ENCODE results near the gene GPA33. TPM values are rescaled to one million over a fixed set of nuclear protein-coding genes. Genes with fewer than 3 reads are reported as not detected.

Gene GPA33
- total RNA-seq, 4 donors from 2014 or later, result 1.7 TPM; not detected in 3

DNA sequence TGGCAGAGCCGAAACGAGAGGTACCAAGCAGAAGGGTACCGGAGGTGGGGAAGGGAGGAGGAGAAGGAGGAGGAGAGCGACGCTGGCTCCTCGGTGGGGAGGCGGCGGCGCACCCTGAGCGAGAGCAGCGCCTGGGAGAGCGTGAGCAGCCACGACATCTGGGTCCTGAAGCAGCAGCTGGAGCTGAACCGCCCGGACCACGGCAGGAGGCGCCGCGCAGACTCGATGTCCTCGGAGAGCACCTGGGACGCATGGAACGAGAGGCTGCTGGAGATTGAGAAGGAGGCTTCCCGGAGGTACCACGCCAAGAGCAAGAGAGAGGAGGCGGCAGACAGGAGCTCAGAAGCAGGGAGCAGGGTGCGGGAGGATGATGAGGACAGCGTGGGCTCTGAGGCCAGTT, 36.1 kb upstream of the GPA33 start:
- H3K9me3 ChIP-seq, result no peaks in the 10 kb centered on the region
- H3K27me3 ChIP-seq, result peaks cover 41% of the 10 kb centered on the region
- H3K36me3 ChIP-seq, result no peaks in the 10 kb centered on the region
- ATAC-seq, result no peak
- peaks cover 0 to 6% (median 3%) of the 10 kb centered on the region in 3 donors for H3K4me1 ChIP-seq
- TF ChIP-seq CTCF (IDR thresholded peaks at IDR 0.05), result no peak
- no peak for TF ChIP-seq POLR2A (IDR thresholded peaks at IDR 0.05)
- TF ChIP-seq EP300 (IDR thresholded peaks at IDR 0.05), result no peak
- TF ChIP-seq POLR2AphosphoS5 (IDR thresholded peaks at IDR 0.05), result no peak
- H3K4me3 ChIP-seq, result no peak overlapping the region
- WGBS, 2 donors (ENCODE audit: low coverage in 1 of 2), result 85 to 96% methylated on average over 13 to 22 of the region's 28 CpGs
- no peak overlapping the region for H3K27ac ChIP-seq

GRCh38 chr1:167122568-167122967, 32.4 kb upstream of the GPA33 start:
- H3K4me1 ChIP-seq, result peaks cover 0 to 11% (median 7%) of the 10 kb centered on the region in 3 donors
- 93 to 96% methylated on average over 4 of the region's 4 CpGs for WGBS, 2 donors (ENCODE audit: low coverage in 1 of 2)
- TF ChIP-seq EP300 (IDR thresholded peaks at IDR 0.05) (no peak), POLR2A (IDR thresholded peaks at IDR 0.05) (no peak), POLR2AphosphoS5 (IDR thresholded peaks at IDR 0.05) (no peak), CTCF (IDR thresholded peaks at IDR 0.05) (no peak)
- no peaks in the 10 kb centered on the region for H3K9me3 ChIP-seq
- no peaks in the 10 kb centered on the region for H3K36me3 ChIP-seq
- H3K4me3 ChIP-seq, result no peak overlapping the region
- no peak overlapping the region for H3K27ac ChIP-seq
- peaks cover 45% of the 10 kb centered on the region for H3K27me3 ChIP-seq
- ATAC-seq, result no peak

DNA sequence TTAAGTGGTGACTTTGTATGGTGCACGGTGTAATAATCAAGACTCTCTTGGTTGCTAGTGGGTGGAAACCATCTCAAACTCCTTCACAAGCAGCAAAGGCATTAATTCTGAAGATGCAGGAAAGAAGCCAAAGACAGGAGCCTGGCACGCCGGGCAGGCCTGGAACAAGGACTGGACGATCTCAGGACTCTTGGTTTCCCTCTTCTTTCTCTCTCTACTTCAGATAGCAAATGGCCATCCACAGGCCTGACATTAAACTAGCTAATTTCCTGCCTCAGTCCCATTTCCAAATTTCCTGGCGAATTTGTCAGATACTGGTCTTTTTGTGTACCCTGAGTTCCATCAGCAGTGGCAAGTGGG, 31.9 kb upstream of the GPA33 start:
- TF ChIP-seq CTCF (IDR thresholded peaks at IDR 0.05) (no peak), POLR2AphosphoS5 (IDR thresholded peaks at IDR 0.05) (no peak), POLR2A (IDR thresholded peaks at IDR 0.05) (no peak), EP300 (IDR thresholded peaks at IDR 0.05) (no peak)
- peaks cover 45% of the 10 kb centered on the region for H3K27me3 ChIP-seq
- ATAC-seq, result no peak
- H3K36me3 ChIP-seq, result no peaks in the 10 kb centered on the region
- no peak overlapping the region for H3K27ac ChIP-seq
- no peaks in the 10 kb centered on the region for H3K9me3 ChIP-seq
- 60 to 69% methylated on average over 2 to 5 of the region's 5 CpGs for WGBS, 2 donors (ENCODE audit: low coverage in 1 of 2)
- no peak overlapping the region for H3K4me3 ChIP-seq
- peaks cover 0 to 11% (median 7%) of the 10 kb centered on the region in 3 donors for H3K4me1 ChIP-seq

GRCh38 chr1:167121375-167122120, 31.4 kb upstream of the GPA33 start:
- Histone ChIP-seq H3K27me3 (peaks cover 42% of the 10 kb centered on the region), H3K4me3 (peak overlapping the region in 1 of 2 donors; percentile 42), H3K27ac (no peak overlapping the region), H3K36me3 (no peaks in the 10 kb centered on the region), H3K4me1 (peaks cover 0 to 11% (median 7%) of the 10 kb centered on the region in 3 donors), H3K9me3 (no peaks in the 10 kb centered on the region)
- 14 to 63% methylated on average over 3 to 9 of the region's 47 CpGs for WGBS, 2 donors (ENCODE audit: low coverage in 1 of 2)
- ATAC-seq, result no peak
- TF ChIP-seq POLR2A (IDR thresholded peaks at IDR 0.05) (no peak), EP300 (IDR thresholded peaks at IDR 0.05) (no peak), POLR2AphosphoS5 (IDR thresholded peaks at IDR 0.05) (no peak), CTCF (IDR thresholded peaks at IDR 0.05) (no peak)

- TF ChIP-seq EP300 (IDR thresholded peaks at IDR 0.05) (no peak), POLR2AphosphoS5 (IDR thresholded peaks at IDR 0.05) (no peak), CTCF (IDR thresholded peaks at IDR 0.05) (no peak), POLR2A (IDR thresholded peaks at IDR 0.05) (no peak)
- no peak for ATAC-seq
- H3K27ac ChIP-seq, result no peak overlapping the region
- H3K27me3 ChIP-seq, result peaks cover 35% of the 10 kb centered on the region
- peak overlapping the region in 1 of 2 donors; percentile 42 for H3K4me3 ChIP-seq
- peaks cover 0 to 11% (median 7%) of the 10 kb centered on the region in 3 donors for H3K4me1 ChIP-seq
- no peaks in the 10 kb centered on the region for H3K9me3 ChIP-seq
- 51 to 70% methylated on average over 4 to 10 of the region's 13 CpGs for WGBS, 2 donors (ENCODE audit: low coverage in 1 of 2)
- no peaks in the 10 kb centered on the region for H3K36me3 ChIP-seq
Observed at GRCh38 chr1:167120899-167121298, 30.7 kb upstream of the GPA33 start.
